Thoracic aorta (tissue), 2 donors: ENCODE results near the gene PPP5C. TPM values are rescaled to one million over a fixed set of nuclear protein-coding genes. Genes with fewer than 3 reads are reported as not detected.
"Not testable (repeated sequence)": the region's sequence is repeated elsewhere in the genome, so short reads cannot be mapped to it uniquely, and the experiment has no call there.

Experiments
- ATAC-seq: fragments of 150-250 bp; one replicate; pipeline ENCODE4 v1.8.0; 2017; ENCODE audit warnings: low read depth; ENCODE audit not compliant: insufficient number of reproducible peaks, low FRiP score
- DNase-seq: peaks from one replicate; pipeline ENCODE4 v3.0.0-alpha.2; 2020; ENCODE audit warnings: low spot score
- H3K27ac ChIP-seq, 2 donors: fragments of 200-600 bp; sonication (generic); 1 replicate in 1 of 2; 2 replicates in 1 of 2; pipeline ENCODE4 v1.5.1; 2016; ENCODE audit warnings: mild to moderate bottlenecking in 2 of 2, moderate library complexity in 2 of 2
- H3K27me3 ChIP-seq: fragments of 200-600 bp; sonication (generic); replicated peaks from 2 replicates; pipeline ENCODE4 v1.6.0; 2016; ENCODE audit warnings: mild to moderate bottlenecking; ENCODE audit not compliant: insufficient read depth
- H3K36me3 ChIP-seq: fragments of 200-600 bp; sonication (generic); one replicate; pipeline ENCODE4 v1.5.1; 2016
- H3K4me1 ChIP-seq, 2 donors: fragments of 200-600 bp; sonication (generic); 1 replicate in 1 of 2; 2 replicates in 1 of 2; pipeline versions ENCODE4 v1.5.1 to v1.6.0; 2016; ENCODE audit warnings: low read depth in 2 of 2, mild to moderate bottlenecking in 1 of 2; ENCODE audit not compliant: control insufficient read depth in 1 of 2
- H3K4me3 ChIP-seq: fragments of 200-600 bp; sonication (generic); 2 replicates; pipeline ENCODE4 v1.5.1; 2016; ENCODE audit warnings: mild to moderate bottlenecking
- H3K9me3 ChIP-seq: fragments of 200-600 bp; sonication (generic); 2 replicates; pipeline ENCODE4 v1.5.1; 2016
- total RNA-seq, 2 donors: library from RNA; depleted of rRNA; stranded (reverse); fragments of >200 nt; gene quantifications; one replicate each; pipeline versions ENCODE4 v1.1.0 to v1.2.3, GENCODE V29; 2016
- TF ChIP-seq, protein P1 (sequence below): fragments of 200-600 bp; sonication (generic); IDR thresholded peaks from one replicate; pipeline ENCODE4 v1.5.1; 2019; ENCODE audit warnings: antibody characterized with exemption

PPP5C gene
- total RNA-seq, 2 donors from 2014 or later, result 60.6 to 107 TPM

DNA sequence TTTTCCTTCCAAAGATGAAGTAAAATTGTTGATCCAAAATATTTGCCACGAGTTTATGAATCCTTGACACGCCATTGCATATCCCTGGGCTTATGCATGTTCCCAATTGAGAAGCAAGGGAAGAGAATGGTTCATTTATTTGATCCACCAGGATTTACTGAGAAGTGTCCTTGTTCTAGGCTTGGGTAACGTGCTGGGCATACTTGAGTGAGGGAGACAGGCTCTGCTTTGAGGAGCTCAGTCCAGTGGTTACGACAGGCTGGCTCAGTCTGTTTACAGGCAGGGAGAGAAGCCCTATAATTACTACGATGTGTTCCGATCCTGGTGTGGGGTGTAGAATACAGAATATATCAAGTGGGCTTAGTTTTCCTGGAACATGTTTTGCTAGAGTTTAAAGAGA lies 88.1 kb downstream of the PPP5C start:
- Histone ChIP-seq H3K27me3 (no peaks in the 10 kb centered on the region), H3K9me3 (no peaks in the 10 kb centered on the region), H3K27ac (no peak overlapping the region), H3K4me1 (no peaks in the 10 kb centered on the region), H3K36me3 (no peaks in the 10 kb centered on the region), H3K4me3 (no peak overlapping the region)
- ATAC-seq, result no peak
- TF ChIP-seq, protein P1, sequence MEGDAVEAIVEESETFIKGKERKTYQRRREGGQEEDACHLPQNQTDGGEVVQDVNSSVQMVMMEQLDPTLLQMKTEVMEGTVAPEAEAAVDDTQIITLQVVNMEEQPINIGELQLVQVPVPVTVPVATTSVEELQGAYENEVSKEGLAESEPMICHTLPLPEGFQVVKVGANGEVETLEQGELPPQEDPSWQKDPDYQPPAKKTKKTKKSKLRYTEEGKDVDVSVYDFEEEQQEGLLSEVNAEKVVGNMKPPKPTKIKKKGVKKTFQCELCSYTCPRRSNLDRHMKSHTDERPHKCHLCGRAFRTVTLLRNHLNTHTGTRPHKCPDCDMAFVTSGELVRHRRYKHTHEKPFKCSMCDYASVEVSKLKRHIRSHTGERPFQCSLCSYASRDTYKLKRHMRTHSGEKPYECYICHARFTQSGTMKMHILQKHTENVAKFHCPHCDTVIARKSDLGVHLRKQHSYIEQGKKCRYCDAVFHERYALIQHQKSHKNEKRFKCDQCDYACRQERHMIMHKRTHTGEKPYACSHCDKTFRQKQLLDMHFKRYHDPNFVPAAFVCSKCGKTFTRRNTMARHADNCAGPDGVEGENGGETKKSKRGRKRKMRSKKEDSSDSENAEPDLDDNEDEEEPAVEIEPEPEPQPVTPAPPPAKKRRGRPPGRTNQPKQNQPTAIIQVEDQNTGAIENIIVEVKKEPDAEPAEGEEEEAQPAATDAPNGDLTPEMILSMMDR, result no peak
- no peak for DNase-seq

DNA sequence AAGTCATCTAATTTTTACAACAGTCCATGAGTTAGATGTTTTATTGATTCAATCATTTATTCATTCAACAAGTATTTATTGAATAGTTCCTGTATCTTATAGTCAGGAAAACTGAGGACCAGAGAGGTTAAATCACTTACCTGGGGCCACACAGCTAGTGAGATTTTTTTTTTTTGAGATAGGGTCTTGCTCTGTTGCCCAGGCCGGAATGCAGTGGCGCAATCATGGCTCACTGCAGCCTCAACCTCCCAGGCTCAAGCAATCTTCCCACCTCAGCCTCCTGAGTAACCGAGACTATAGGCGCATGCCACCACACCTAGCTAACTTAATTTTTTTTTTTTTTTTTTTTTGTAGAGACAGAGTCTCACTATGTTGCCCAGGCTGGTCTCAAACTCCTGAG lies 88.8 kb downstream of the PPP5C start:
- H3K27ac ChIP-seq, H3K4me3 ChIP-seq, H3K27me3 ChIP-seq, ATAC-seq, H3K9me3 ChIP-seq, DNase-seq, H3K4me1 ChIP-seq, H3K36me3 ChIP-seq: not testable (repeated sequence)

Other genes starting within 250 kb of the PPP5C start
- gene IGFL3, start 222.4 kb upstream of the PPP5C start, total RNA-seq, result not detected
- gene IGFL2, start 198.8 kb upstream of the PPP5C start, total RNA-seq, result under 1 TPM; 0.54 to 0.85 TPM
- gene IGFL1, start 117.3 kb upstream of the PPP5C start, total RNA-seq, result not detected
- gene HIF3A, start 50.0 kb upstream of the PPP5C start, total RNA-seq, result 100 to 1,000 TPM in 1 of 2 donors, 10 to 100 TPM in 1; 85.6 to 189 TPM
- 10 to 100 TPM; 22.6 to 23.0 TPM for gene CCDC8, start 66.5 kb downstream of the PPP5C start, total RNA-seq
- 1 to 10 TPM; 1.2 to 5.2 TPM for gene PNMA8C, start 81.8 kb downstream of the PPP5C start, total RNA-seq
- gene PNMA8A, start 124.5 kb downstream of the PPP5C start, total RNA-seq, result 10 to 100 TPM in 1 of 2 donors, 1 to 10 TPM in 1; 5.1 to 14.6 TPM
- 1 to 10 TPM; 4.4 to 4.9 TPM for gene PNMA8B, start 148.8 kb downstream of the PPP5C start, total RNA-seq